Left ventricle myocardium superior (tissue), 1 donor: ENCODE results near the gene CAPZA1. TPM values are rescaled to one million over a fixed set of nuclear protein-coding genes. Genes with fewer than 3 reads are reported as not detected.

Experiments used
- ATAC-seq: fragments of 200-7000 bp; cut with Tn5 transposase; one replicate; pipeline ENCODE4 v1.9.1; 2020; ENCODE audit warnings: mild to moderate bottlenecking, moderate library complexity
- DNase-seq: peaks from one replicate; pipeline ENCODE4 v3.0.0-alpha.2; 2020
- intact Hi-C: fragments of 100-400 bp; cut with micrococcal nuclease; formaldehyde crosslinking; loops from one replicate; pipeline ENCODE4 v1.11.0; 2022
- total RNA-seq: library from RNA; stranded (reverse); fragmentation: NEBNext Ultra II Directional; extraction: Animal tissue kit (Norgen Biotek cat#: 25700); gene quantifications from one replicate; pipeline ENCODE4 v1.2.1, GENCODE V29; 2021
- donor health status: DM: no; HTN: yes; CAD: no; lungs with severe emphysema.

CAPZA1 gene
- total RNA-seq, 1 donor from 2014 or later = 24.1 TPM

DNA sequence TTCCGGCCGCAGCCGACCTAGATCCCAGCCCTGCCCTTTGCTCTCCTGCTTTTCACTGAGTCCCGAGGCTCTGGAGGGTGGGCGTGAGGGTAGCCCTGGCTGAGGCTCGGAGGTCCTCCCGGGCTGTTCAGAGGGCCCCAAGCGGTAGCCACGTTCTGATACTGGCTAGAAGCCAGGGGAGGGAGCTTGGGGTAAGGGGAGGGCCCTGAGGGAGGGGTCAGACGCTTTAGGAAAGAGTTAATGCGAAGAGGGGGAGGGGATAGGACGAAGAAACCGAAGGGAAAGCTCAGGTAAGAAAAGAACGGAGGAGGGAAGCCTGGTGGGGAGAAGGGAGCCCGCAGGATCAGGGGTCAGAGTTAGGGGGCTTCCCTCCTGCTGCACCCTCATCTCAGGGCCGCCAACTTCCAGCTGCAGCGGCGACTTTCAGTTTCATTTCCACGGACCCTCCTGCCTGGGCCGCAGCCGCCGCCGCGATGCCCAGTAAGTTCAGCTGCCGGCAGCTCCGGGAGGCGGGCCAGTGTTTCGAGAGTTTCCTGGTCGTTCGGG is 54.9 kb downstream of the CAPZA1 start, which contains the start of gene MOV10:
Gene MOV10, plus strand, starts transcription at position 220 of the 546 bp plus-strand sequence. Its CDS starts 254 bp downstream, at position 474.
- ATAC-seq (peak; percentile 78), DNase-seq (peak; percentile 85)
- intact Hi-C loops = no loop called here

DNA sequence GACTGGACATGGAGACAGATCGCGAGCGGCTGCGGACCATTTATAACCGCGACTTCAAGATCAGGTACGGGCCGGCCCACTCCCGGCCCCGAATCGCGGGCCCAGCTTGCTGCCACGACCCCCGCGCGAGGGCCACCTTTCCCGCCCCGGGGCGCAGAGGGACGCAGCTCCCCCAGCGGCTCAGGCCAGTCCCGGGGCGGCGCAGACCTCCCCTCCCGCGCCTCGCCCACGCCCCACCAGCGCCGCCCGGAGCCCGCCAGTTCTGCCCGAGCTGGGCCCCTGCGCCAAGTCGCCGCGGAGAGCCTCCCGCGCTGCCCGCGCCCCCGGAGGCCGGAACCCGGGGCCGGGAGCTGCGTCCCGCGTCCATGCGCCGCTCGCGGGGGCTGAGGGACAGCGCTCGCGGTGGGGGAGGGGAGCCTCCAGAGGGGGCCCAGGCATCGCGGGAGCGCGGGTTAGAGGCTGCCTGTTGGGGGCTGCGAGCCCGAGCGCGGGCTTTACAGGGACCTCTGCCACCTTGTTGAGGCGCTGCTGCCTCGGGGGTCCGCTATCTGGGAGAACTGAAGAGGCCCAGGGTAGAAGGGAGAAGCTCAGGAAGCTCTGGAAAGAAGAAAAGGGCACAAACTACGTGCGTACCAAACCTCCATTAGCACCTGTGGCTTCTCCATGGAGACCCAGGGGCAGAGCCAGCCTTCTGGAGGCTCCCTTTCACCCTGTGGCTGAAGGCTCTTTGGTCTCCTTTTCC is 55.5 kb downstream of the CAPZA1 start:
- DNase-seq (peak; percentile 76), ATAC-seq (peak; percentile 80)
- intact Hi-C loops = no loop called here

DNA sequence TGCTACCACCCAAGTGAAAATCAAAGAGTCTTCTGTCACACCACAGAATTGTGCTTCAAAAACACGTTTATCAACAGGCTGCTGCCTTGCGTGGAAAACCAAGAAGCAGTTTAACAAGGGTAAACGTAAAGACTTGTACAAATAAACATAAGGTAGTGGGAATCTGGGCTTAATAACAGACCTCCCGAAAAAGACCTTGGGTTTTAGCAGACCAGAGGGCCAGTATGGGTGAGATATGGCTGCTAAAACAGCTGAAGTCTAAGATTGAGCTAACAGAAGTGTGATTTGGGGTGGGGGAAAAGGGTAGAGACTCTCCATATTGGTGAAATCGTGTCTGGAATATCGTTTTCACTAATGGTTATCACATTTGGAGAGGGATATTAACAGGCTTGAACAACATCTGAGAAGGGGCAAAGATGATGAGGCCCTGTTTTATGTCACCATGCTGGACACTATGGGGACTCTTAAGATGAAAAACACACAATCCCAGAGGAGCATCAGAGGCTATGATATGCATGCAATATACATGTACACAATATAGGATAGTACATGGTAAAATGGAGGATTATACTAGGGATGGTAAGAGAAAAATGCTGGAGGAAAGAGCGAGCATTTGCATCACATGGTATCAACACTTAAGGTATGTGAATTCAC is 56.2 kb downstream of the CAPZA1 start:
- no peak for DNase-seq
- ATAC-seq = no peak
- intact Hi-C loops = no loop called here

DNA sequence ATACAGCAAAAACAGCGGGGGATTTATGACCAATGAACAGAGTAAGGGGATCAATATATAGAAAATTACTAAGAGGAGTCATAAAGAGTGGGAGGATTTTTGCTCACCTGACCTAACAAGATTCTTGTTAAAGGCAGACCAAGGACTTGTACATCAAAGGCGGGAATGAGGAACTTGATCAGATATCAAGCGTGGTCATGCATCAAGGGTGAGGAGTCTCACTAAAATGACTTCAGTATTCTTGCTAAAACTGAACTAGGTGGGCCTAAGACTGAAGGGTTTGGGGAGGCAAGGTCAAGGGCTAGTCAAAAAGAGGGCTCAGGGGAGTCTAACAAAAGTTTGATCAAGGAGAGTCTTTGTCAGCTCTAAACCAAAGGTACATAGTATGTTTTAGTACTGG is 56.9 kb downstream of the CAPZA1 start:
- DNase-seq (no peak), ATAC-seq (no peak)
- intact Hi-C loops = no loop called here

DNA sequence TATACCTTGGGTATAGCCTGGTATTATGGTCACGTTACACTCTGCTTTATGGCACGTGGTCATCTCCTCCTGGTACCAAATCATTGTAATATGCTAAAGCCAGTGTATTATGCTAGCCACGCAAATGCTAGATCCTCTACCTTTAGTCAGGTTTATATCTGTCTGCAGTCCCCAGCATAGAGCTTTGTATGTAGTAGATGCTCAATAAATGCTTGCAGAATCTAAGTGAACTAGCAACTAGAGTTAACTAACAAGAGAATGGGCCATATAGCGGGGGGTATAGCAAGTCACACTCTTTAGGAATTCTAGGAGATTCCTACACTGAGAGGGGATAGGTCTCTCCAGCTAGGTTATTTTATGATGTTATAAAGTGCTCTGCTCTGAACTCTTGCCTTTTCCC is 57.9 kb downstream of the CAPZA1 start:
- DNase-seq = no peak
- intact Hi-C loops = no loop called here
- no peak for ATAC-seq

DNA sequence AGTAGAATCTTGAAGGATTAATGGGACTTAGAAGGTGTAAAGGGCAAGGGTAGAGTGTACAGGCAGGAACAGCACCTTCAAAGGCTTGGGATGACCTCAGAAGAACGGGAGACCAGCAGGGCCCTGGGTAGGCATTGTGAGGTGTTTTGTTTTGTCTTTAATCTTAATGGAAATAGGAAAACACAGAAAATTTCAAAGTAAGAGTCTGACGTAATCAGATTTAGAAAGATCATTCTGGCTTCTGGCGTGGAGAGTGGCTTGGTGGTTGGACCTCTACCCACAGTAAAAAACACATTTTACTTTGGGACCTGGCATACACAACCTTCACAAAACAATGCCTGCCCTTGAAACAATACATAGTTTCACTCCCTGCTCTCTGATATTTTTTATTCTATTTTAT is 59.0 kb downstream of the CAPZA1 start:
- no peak for DNase-seq
- intact Hi-C loops = no loop called here

DNA sequence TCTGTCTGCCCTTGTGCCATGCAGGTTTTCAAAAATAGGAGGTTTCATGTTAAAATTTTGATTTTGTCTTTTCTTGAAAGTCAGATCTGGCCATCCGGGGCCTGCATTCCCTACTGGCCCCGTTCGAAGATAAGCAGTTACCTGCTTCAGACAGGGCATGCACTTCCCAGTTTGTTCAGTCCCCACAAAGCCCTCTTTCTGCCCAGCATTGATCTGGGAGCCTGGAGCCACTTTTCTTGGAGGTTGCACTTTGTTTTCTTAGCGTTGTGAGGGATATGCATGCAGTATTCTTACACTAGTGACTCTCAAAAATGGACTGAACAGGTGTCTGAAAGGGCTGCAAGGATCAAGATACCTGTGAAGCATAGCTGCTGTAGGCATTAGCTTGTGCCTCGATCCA is 66.3 kb downstream of the CAPZA1 start:
- no peak for ATAC-seq
- DNase-seq = no peak
- intact Hi-C loops = no loop called here

More for the DNA sequence above, 59.0 kb downstream of the CAPZA1 start:
- ATAC-seq = no peak

DNA sequence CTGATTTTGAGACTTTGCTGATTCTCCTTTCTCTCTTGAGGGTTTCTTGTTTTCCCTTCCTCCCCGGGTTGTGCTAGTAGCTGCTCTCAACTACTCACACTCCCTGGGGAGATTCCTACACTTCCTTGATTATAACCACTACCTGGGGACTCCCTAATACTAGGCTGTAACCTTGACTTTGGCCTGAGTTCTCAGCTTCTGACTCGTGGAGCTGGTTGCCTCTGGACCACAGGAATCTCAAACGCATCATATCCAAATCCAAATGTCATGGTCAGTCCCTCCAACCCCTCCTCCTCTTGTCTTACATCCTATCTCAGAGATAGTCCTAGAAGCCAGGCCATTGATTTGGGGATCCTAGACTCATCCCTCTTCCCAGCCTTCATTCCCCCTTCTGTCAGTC is 66.8 kb downstream of the CAPZA1 start:
- ATAC-seq = no peak
- intact Hi-C loops = no loop called here
- no peak for DNase-seq

DNA sequence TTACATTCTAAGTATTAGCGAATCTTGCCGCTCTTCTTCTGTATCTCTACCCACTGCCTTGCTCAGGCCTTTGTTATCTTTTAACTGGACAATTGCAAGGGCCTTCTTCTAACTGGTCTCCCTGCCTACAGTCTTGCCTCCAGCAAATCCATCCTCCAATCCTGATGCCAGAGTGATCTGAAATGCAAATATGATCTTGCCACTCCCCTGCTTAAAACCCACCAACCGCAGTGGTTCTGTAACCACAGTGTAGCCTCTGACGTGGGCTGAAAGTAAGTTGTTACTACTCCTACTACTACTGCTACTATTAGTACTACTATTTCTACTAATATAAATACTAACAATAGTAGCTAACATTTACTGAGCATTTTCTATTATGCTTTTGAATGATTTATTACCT is 67.2 kb downstream of the CAPZA1 start:
- ATAC-seq = no peak
- intact Hi-C loops = no loop called here
- DNase-seq = no peak

DNA sequence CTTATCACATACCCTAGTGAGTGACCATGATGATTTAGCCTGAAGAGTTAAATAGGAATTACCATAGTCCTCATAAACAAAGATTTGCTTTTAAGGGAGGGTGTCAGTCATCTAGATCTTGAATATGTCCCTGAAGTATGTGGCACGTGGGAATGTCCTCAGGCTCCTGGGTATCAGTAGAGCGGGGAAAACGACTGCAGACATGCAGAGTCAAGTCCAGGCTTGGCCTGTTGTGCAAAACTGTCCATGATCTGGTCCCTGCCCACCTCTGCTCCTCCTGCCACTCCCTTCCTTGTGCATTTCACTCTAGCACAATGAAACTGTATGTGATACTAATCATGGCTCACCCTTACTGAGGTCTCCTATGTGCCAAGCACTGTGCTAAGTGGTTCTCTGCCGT is 67.7 kb downstream of the CAPZA1 start:
- no peak for DNase-seq
- ATAC-seq = no peak
- intact Hi-C loops = no loop called here

DNA sequence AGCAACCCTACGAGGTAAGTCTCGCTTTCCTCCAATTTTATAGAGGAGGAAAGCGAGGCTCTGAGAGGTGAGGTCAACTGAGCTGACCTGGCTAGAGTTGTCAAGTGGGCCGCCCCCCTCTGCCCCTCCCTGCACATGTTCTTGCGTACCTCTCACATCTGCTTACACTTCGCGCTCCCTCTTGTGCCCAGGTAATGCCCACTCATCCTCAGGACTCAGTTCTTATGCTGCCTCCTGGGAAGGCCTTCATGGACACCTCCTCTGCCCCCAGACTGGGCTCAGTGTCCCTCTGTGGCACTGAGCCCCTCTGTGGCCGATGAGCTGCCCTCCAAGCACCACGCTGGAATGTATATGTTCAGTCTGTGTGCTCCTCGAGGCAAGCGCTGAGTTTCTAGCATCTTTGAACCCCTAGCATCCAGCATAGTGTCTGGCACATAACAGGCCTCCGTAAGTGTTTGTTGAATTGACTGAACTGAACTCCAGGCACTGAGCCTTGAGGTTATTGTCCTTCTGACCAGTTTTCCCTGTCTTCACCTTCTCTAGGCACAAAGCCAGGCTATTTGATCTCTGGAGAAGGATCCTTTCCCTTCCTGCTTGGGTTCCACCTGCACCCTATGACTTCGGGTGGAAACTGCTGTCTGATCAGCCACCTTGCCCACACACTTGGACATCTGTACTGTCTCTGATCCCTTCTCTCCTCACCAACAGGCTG is 68.3 kb downstream of the CAPZA1 start:
- ATAC-seq (no peak), DNase-seq (no peak)
- intact Hi-C loops = no loop called here

DNA sequence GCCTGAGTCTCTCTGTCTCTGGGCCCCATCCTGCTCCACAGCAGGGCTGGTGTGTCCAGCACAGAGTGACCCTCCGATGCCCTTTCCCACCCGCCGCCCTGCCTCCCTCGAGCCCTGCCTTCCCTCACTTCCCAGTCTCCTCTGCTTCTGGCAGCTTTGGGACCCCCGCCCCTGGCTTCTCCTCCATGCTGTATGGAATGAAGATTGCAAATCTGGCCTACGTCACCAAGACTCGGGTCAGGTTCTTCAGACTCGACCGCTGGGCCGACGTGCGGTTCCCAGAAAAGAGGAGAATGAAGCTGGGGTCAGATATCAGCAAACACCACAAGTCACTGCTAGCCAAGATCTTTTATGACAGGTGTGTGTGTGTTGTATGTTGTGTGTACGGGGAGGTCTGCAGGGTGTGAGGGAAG is 69.2 kb downstream of the CAPZA1 start:
- peak; percentile 61 for DNase-seq
- ATAC-seq = peak; percentile 73
- intact Hi-C loops = no loop called here

DNA sequence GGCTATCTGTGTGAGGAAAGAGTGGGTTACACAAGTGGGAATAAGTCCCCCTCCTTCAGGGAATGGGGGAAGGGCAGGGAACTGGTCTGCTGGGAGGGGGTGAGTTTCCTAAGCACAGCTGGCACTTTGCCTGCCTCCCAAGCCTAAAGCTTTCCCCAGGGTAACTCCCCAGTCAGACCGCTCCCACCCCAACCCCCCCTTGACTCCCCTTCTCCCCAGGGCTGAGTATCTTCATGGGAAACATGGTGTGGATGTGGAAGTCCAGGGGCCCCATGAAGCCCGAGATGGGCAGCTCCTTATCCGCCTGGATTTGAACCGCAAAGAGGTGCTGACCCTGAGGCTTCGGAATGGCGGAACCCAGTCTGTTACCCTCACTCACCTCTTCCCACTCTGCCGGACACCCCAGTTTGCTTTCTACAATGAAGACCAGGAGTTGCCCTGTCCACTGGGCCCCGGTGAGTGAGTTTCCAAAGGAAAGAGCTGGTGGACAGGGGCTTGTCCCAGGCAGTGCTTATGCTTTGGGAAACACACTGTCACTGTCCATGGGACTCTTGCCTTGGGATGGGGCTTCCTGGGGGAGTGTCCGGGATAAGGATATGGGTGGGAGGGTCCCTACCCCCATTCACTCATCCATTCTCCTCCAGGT is 69.7 kb downstream of the CAPZA1 start:
- intact Hi-C loops = no loop called here
- no peak for DNase-seq

DNA sequence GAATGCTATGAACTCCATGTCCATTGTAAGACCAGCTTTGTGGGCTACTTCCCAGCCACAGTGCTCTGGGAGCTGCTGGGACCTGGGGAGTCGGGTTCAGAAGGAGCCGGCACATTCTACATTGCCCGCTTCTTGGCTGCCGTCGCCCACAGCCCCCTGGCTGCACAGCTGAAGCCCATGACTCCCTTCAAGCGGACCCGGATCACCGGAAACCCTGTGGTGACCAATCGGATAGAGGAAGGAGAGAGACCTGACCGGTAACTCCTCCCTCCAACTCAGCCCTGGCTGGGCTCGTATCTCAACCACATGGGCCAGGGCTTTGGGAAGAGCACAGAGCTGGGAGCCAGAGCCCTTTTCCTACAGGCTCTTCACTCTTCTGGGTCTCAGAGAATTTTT is 70.2 kb downstream of the CAPZA1 start:
- no peak for DNase-seq

More for the DNA sequence above, 69.7 kb downstream of the CAPZA1 start:
- no peak for ATAC-seq

DNA sequence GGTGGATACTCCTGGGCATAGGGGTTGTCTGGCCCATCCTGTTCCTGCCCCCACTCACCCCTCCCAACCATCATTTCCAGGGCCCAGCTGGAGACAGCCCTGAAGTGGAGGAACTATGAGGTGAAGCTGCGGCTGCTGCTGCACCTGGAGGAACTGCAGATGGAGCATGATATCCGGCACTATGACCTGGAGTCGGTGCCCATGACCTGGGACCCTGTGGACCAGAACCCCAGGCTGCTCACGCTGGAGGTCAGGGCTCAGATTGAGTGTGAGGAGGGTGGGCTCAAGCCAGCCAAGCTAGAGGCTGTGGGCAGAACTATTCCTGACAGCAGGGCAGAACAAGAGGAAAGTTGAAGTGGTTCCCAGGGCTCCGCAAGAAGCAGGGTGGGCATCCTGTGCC is 73.0 kb downstream of the CAPZA1 start:
- ATAC-seq (no peak), DNase-seq (no peak)
- intact Hi-C loops = no loop called here

More for the DNA sequence above, 70.2 kb downstream of the CAPZA1 start:
- ATAC-seq = no peak
- intact Hi-C loops = no loop called here

DNA sequence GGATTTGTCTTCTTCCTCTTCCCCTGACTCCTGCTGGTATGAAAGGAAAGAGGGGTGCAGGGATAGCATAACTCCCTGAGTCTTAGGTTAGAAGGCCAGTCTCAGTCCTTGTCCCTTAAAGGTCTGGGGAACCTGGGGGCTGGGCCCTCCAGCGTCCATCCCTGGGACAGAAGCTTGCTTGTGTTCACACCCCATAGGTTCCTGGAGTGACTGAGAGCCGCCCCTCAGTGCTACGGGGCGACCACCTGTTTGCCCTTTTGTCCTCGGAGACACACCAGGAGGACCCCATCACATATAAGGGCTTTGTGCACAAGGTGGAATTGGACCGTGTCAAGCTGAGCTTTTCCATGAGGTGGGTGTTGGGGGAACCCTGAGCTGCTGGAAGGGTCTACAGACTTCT is 74.2 kb downstream of the CAPZA1 start:
- DNase-seq = no peak
- no peak for ATAC-seq
- intact Hi-C loops = no loop called here

DNA sequence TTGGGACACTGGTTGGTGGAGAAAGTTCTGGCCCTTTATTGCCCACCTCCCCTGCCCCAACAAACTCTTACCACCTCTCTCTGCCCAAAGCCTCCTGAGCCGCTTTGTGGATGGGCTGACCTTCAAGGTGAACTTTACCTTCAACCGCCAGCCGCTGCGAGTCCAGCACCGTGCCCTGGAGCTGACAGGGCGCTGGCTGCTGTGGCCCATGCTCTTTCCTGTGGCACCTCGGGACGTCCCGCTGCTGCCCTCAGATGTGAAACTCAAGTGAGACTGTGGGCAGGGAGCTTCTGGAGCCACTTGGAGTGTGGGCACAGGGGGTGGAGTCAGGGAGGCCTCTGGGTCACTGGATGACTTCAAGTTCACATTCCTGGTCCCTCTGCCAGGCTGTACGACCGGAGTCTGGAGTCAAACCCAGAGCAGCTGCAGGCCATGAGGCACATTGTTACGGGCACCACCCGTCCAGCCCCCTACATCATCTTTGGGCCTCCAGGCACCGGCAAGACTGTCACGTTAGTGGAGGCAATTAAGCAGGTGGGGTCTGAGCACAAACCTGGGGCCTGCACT is 74.8 kb downstream of the CAPZA1 start:
- DNase-seq (no peak), ATAC-seq (no peak)
- intact Hi-C loops = no loop called here

DNA sequence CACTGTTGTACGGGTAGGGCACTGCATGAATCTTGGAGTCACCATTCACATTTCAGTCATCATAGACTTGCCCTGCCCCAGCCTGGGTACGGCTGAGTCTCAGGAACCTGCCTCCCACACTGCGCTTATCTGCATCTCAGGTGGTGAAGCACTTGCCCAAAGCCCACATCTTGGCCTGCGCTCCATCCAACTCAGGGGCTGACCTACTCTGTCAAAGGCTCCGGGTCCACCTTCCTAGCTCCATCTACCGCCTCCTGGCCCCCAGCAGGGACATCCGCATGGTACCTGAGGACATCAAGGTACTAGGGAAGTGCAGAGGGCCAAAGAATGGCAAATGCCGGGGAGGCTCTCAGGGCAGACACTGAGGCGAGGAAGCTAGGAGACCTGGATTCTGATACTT is 75.6 kb downstream of the CAPZA1 start:
- ATAC-seq = no peak
- intact Hi-C loops = no loop called here
- no peak for DNase-seq
